Neural cell (in vitro differentiated cells): ENCODE measurements around the gene FOXO4. TPM values are rescaled to one million over a fixed set of nuclear protein-coding genes. Genes with fewer than 3 reads are reported as not detected.

Experiments used
- H2AFZ ChIP-seq: fragments of 200-600, 300-800 bp; sonication (generic), shearing (Covaris generic); 2 replicates; pipeline ENCODE4 v1.6.0; 2014; ENCODE audit warnings: low read depth, mild to moderate bottlenecking, antibody characterized with exemption, low read length, moderate library complexity
- H3F3A ChIP-seq: fragments of 200-600 bp; shearing (Covaris generic); 2 replicates; pipeline ENCODE4 v1.6.1; 2016; ENCODE audit warnings: mild to moderate bottlenecking, moderate library complexity, mixed read lengths, antibody characterized with exemption, low read length; ENCODE audit not compliant: insufficient read depth, poor library complexity, severe bottlenecking
- H3K27ac ChIP-seq: fragments of 200-600, 300-800 bp; sonication (generic), shearing (Covaris generic); 2 replicates; pipeline ENCODE4 v1.5.1; 2014; ENCODE audit warnings: mild to moderate bottlenecking, low read length, moderate library complexity
- H3K27me3 ChIP-seq: fragments of 300-800, 200-600 bp; sonication (generic), shearing (Covaris generic); 2 replicates; pipeline ENCODE4 v1.6.0; 2014; ENCODE audit warnings: mild to moderate bottlenecking, low read depth, low read length, moderate library complexity; ENCODE audit not compliant: insufficient read depth
- H3K36me3 ChIP-seq: fragments of 300-800, 200-600 bp; sonication (generic), shearing (Covaris generic); 2 replicates; pipeline ENCODE4 v1.5.1; 2014; ENCODE audit warnings: mild to moderate bottlenecking, antibody characterized with exemption, low read length, moderate library complexity; ENCODE audit not compliant: insufficient read depth
- H3K4me2 ChIP-seq: fragments of 300-800, 200-600 bp; sonication (generic), shearing (Covaris generic); 2 replicates; pipeline ENCODE4 v1.6.0; 2014; ENCODE audit warnings: mild to moderate bottlenecking, low read length
- H3K4me3 ChIP-seq: fragments of 300-800, 200-600 bp; sonication (generic), shearing (Covaris generic); 2 replicates; pipeline ENCODE4 v1.5.1; 2014; ENCODE audit warnings: mild to moderate bottlenecking, low read length, moderate library complexity
- H3K79me2 ChIP-seq: fragments of 200-600 bp; shearing (Covaris generic); replicated peaks from 2 replicates; pipeline ENCODE4 v1.6.0; 2014; ENCODE audit warnings: mild to moderate bottlenecking, low read length, moderate library complexity; ENCODE audit not compliant: insufficient read depth
- H3K9ac ChIP-seq: fragments of 300-800, 200-600 bp; sonication (generic), shearing (Covaris generic); 2 replicates; pipeline ENCODE4 v1.6.1; 2016; ENCODE audit warnings: mild to moderate bottlenecking, low read length, mixed read lengths
- H3K9me2 ChIP-seq: fragments of 200-600 bp; shearing (Covaris generic); 2 replicates; pipeline ENCODE4 v1.6.1; 2016; ENCODE audit warnings: mild to moderate bottlenecking, low read length, mixed read lengths; ENCODE audit not compliant: insufficient read depth
- H3K9me3 ChIP-seq: fragments of 200-600, 300-800 bp; sonication (generic), shearing (Covaris generic); 2 replicates; pipeline ENCODE4 v1.6.1; 2016; ENCODE audit warnings: mild to moderate bottlenecking, mixed run types, low read length, moderate library complexity, mixed read lengths
- H4K20me1 ChIP-seq: fragments of 200-600 bp; shearing (Covaris generic); 2 replicates; pipeline ENCODE4 v1.6.1; 2016; ENCODE audit warnings: mild to moderate bottlenecking, mixed run types; ENCODE audit not compliant: insufficient read depth
- CTCF ChIP-seq: fragments of 450-650 bp; IDR thresholded peaks from 2 replicates; pipeline ENCODE4 v1.5.1; 2014; ENCODE audit warnings: antibody characterized with exemption, mild to moderate bottlenecking, moderate library complexity; ENCODE audit not compliant: poor library complexity, severe bottlenecking
- EP300 ChIP-seq: fragments of 450-650 bp; conservative IDR thresholded peaks from 2 replicates; pipeline ENCODE4 v1.6.1; 2014; ENCODE audit warnings: antibody characterized with exemption, mild to moderate bottlenecking, moderate library complexity; ENCODE audit not compliant: poor library complexity, severe bottlenecking
- EZH2 ChIP-seq: fragments of 200-600, 300-800 bp; shearing (Covaris generic), sonication (generic); IDR thresholded peaks from 2 replicates; pipeline ENCODE4 v1.6.1; 2014; ENCODE audit warnings: antibody characterized with exemption, low read length, borderline replicate concordance, mild to moderate bottlenecking; ENCODE audit not compliant: insufficient read depth, poor library complexity, severe bottlenecking
- MXI1 ChIP-seq: fragments of 450-650 bp; conservative IDR thresholded peaks from 2 replicates; pipeline ENCODE4 v1.6.1; 2014; ENCODE audit warnings: antibody characterized with exemption, mild to moderate bottlenecking; ENCODE audit not compliant: poor library complexity, severe bottlenecking
- POLR2AphosphoS5 ChIP-seq: IDR thresholded peaks from 2 replicates; pipeline ENCODE4 v1.6.1; 2012
- RAD21 ChIP-seq: fragments of 450-650 bp; conservative IDR thresholded peaks from 2 replicates; pipeline ENCODE4 v1.6.1; 2014; ENCODE audit warnings: antibody characterized with exemption, mild to moderate bottlenecking, moderate library complexity
- SMC3 ChIP-seq: fragments of 450-650 bp; conservative IDR thresholded peaks from 2 replicates; pipeline ENCODE4 v1.6.1; 2014; ENCODE audit warnings: antibody characterized with exemption, mild to moderate bottlenecking, moderate library complexity; ENCODE audit not compliant: poor library complexity
- TAF1 ChIP-seq: IDR thresholded peaks from 2 replicates; pipeline ENCODE4 v1.6.1; 2012; ENCODE audit warnings: low read depth
- polyA plus RNA-seq: library from polyadenylated mRNA; depleted of rRNA; stranded (reverse); fragments of >200 nt; gene quantifications from 2 replicates; pipeline ENCODE4 v1.2.3, GENCODE V29; 2014
- TF ChIP-seq, protein P1 (sequence below): IDR thresholded peaks from 2 replicates; pipeline ENCODE4 v1.6.1; 2012; ENCODE audit warnings: borderline replicate concordance

The FOXO4 gene
- polyA plus RNA-seq, 1 donor from 2014 or later = 1.9 TPM

DNA sequence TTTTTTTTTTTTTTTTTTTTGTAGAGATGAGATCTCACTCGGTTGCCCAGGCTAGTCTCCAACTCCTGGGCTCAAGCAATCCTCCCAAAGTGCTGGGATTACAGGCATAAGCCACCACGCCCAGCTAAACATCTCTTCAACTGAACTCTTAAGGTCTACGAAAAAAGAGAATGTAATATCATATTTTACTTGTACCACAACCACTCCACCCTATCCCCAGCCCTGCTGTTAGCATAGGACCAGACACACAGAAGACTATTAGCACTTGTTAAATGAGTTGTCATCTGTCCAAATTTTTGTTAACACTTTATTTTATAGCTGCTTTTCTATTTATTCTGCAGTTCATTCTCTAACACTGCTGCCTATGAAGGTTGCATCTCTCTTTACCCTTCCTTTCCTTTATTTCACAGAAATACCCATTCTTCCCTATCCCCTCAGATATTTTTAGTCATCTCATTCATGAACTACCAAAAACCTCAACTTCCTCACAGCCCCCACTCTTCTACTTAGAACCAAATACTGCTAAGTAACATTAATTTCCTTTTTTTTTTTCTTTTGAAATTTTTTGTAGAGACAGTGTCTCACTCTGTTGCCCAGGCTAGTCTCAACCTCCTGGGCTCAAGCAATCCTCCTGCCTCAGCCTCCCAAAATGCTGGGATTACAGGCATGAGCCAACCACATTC is 37.7 kb upstream of the FOXO4 start:
- Histone ChIP-seq H3K4me2 (no peak overlapping the region), H3K4me3 (no peak overlapping the region), H4K20me1 (no peaks in the 10 kb centered on the region), H2AFZ (no peak overlapping the region), H3K27me3 (no peaks in the 10 kb centered on the region), H3K9me2 (no peaks in the 10 kb centered on the region), H3K79me2 (no peaks in the 10 kb centered on the region), H3K9ac (no peak overlapping the region), H3K27ac (no peak overlapping the region), H3K9me3 (no peaks in the 10 kb centered on the region), H3K36me3 (no peaks in the 10 kb centered on the region), H3F3A (no peaks in the 10 kb centered on the region)
- TF ChIP-seq TAF1 = no peak
- TF ChIP-seq POLR2AphosphoS5 = no peak

DNA sequence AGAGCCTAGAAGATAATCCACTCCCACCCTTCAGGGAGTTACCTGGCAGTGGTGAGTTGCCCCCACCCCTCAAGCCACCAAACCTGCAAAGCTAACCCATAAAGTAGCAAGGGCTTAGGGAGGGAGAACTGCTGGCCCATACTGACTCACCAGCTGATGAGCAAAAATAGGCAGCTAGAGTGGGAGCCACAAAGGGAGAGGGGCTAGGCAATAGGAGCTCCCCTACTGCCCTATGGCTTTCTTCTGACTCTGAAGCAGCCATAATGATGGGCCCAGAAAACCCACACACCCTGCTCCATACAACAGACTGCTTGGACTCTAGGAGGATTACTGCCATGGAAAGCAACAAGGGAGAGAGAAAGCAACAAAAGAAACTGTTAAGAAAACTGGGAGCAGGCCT is 35.5 kb upstream of the FOXO4 start:
- H3K79me2 ChIP-seq = peaks cover 9% of the 10 kb centered on the region
- no peak for TF ChIP-seq CTCF
- no peak for TF ChIP-seq RAD21
- TF ChIP-seq POLR2AphosphoS5 = no peak
- TF ChIP-seq, protein P1, sequence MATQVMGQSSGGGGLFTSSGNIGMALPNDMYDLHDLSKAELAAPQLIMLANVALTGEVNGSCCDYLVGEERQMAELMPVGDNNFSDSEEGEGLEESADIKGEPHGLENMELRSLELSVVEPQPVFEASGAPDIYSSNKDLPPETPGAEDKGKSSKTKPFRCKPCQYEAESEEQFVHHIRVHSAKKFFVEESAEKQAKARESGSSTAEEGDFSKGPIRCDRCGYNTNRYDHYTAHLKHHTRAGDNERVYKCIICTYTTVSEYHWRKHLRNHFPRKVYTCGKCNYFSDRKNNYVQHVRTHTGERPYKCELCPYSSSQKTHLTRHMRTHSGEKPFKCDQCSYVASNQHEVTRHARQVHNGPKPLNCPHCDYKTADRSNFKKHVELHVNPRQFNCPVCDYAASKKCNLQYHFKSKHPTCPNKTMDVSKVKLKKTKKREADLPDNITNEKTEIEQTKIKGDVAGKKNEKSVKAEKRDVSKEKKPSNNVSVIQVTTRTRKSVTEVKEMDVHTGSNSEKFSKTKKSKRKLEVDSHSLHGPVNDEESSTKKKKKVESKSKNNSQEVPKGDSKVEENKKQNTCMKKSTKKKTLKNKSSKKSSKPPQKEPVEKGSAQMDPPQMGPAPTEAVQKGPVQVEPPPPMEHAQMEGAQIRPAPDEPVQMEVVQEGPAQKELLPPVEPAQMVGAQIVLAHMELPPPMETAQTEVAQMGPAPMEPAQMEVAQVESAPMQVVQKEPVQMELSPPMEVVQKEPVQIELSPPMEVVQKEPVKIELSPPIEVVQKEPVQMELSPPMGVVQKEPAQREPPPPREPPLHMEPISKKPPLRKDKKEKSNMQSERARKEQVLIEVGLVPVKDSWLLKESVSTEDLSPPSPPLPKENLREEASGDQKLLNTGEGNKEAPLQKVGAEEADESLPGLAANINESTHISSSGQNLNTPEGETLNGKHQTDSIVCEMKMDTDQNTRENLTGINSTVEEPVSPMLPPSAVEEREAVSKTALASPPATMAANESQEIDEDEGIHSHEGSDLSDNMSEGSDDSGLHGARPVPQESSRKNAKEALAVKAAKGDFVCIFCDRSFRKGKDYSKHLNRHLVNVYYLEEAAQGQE = no peak
- no peak for TF ChIP-seq SMC3
- TF ChIP-seq MXI1 = no peak
- TF ChIP-seq TAF1 = no peak
- H3K27ac ChIP-seq = no peak overlapping the region
- H3K9me2 ChIP-seq = no peaks in the 10 kb centered on the region
- no peaks in the 10 kb centered on the region for H3K36me3 ChIP-seq
- H3K9ac ChIP-seq = no peak overlapping the region
- no peaks in the 10 kb centered on the region for H3F3A ChIP-seq
- no peaks in the 10 kb centered on the region for H4K20me1 ChIP-seq
- H3K27me3 ChIP-seq = no peaks in the 10 kb centered on the region
- no peaks in the 10 kb centered on the region for H3K9me3 ChIP-seq
- no peak overlapping the region for H3K4me3 ChIP-seq
- H3K4me2 ChIP-seq = no peak overlapping the region
- no peak overlapping the region for H2AFZ ChIP-seq

- no peaks in the 10 kb centered on the region for H3K9me2 ChIP-seq
- H3K9ac ChIP-seq = peak overlapping the region; percentile 60
- H3K4me2 ChIP-seq = peak overlapping the region; percentile 59
- H3K36me3 ChIP-seq = no peaks in the 10 kb centered on the region
- peak overlapping the region; percentile 62 for H3K27ac ChIP-seq
- H3K79me2 ChIP-seq = peaks cover 9% of the 10 kb centered on the region
- H3F3A ChIP-seq = no peaks in the 10 kb centered on the region
- no peak for TF ChIP-seq SMC3
- TF ChIP-seq EP300 = no peak
- no peak for TF ChIP-seq TAF1
- no peak for TF ChIP-seq EZH2
- TF ChIP-seq, protein P1 = no peak
- TF ChIP-seq RAD21 = no peak
- TF ChIP-seq CTCF = no peak
- TF ChIP-seq MXI1 = no peak
- no peak for TF ChIP-seq POLR2AphosphoS5
- H4K20me1 ChIP-seq = no peaks in the 10 kb centered on the region
- no peak overlapping the region for H2AFZ ChIP-seq
- H3K27me3 ChIP-seq = no peaks in the 10 kb centered on the region
- no peaks in the 10 kb centered on the region for H3K9me3 ChIP-seq
- peak overlapping the region; percentile 74 for H3K4me3 ChIP-seq
Observed at GRCh38 chrX:71067089-71067488, 28.6 kb upstream of the FOXO4 start.
